Gastroesophageal sphincter (tissue), 3 donors: Measurements from ENCODE around the gene PLEKHM2.

Experiments used
- CTCF ChIP-seq, 4 experiments: fragments of 200-600 bp in 2 of 4; fragments of 450-650 bp in 2 of 4; sonication (generic) in 1 of 4; IDR thresholded peaks; one replicate each; pipeline ENCODE4 v1.5.1; 2017 to 2019; ENCODE audit warnings: antibody characterized with exemption in 4 of 4, mild to moderate bottlenecking in 2 of 4, moderate library complexity in 2 of 4
- POLR2A ChIP-seq, 2 donors: fragments of 450-650 bp; IDR thresholded peaks; one replicate each; pipeline ENCODE4 v1.6.1; 2017; ENCODE audit warnings: antibody characterized with exemption in 2 of 2, mild to moderate bottlenecking in 2 of 2, moderate library complexity in 1 of 2
- POLR2AphosphoS5 ChIP-seq: sonication (generic); formaldehyde crosslinking; IDR thresholded peaks from one replicate; pipeline ENCODE4 v1.6.1; 2017; ENCODE audit warnings: antibody characterized with exemption

DNA sequence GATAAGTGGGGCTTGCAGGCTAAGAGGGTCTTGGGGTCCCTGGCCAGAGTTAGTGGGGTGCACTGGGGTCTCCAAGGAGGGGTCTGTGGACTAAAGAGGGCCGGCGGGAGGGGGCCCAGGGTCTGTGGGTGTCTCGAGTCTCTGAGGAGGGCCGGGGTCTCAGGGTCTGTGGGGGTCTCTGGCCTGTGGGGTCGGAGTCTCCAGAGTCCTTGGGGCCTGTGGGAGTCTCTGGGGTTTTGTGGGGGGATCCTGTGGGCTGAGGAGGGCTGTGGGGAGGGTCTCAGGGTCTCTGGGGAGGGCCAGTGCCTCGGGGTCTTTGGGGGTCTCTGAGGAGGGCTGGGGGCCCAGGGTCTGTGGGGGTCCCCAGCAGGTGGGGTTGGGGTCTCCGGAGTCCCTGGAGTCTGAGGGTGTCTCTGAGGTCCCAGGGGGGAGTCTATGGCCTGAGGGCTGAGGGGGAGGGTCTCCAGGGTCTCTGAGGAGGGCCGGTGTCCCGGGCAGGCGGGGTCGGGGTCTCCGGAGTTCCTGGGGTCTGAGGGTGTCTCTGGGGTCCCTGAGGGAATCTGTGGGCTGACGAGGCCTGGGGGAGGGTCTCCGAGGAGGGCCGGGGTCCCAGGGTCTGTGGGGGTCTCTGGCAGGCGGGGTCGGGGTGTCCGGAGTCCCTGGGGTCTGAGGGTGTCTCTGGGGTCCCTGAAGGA lies 628 bp upstream of the PLEKHM2 start:
- no peak for TF ChIP-seq POLR2AphosphoS5
- no peak for TF ChIP-seq POLR2A (IDR thresholded peaks at IDR 0.05)
- TF ChIP-seq CTCF (IDR thresholded peaks at IDR 0.05): no peak
